CD4-positive, alpha-beta T cell treated with Interleukin-6 at 100 ng/mL for 8 hours (primary cell): Measurements from ENCODE around the gene ATP2B3.

Experiments
- DNase-seq: peaks from one replicate; pipeline ENCODE4 v3.0.0-alpha.2; 2020; ENCODE audit warnings: mixed read lengths, low spot score

Gene ATP2B3

DNA sequence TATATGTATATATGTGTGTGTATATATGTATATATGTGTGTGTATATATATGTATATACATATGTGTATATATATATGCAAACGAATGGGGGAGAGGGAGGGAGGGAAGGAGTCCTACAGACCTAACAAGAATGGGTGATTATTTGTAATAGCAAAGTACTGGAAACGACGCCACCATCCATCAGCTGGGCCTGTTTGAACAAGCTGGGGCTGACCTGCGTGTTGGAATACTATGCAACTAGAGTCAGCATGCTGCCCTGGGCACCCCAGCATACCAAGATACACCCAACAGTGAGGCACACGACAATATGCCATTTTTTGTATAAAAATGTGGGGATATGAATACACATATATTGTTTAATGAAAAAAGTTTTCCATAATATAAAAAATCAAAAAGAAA is 103.1 kb downstream of the ATP2B3 start:
- no peak for DNase-seq

DNA sequence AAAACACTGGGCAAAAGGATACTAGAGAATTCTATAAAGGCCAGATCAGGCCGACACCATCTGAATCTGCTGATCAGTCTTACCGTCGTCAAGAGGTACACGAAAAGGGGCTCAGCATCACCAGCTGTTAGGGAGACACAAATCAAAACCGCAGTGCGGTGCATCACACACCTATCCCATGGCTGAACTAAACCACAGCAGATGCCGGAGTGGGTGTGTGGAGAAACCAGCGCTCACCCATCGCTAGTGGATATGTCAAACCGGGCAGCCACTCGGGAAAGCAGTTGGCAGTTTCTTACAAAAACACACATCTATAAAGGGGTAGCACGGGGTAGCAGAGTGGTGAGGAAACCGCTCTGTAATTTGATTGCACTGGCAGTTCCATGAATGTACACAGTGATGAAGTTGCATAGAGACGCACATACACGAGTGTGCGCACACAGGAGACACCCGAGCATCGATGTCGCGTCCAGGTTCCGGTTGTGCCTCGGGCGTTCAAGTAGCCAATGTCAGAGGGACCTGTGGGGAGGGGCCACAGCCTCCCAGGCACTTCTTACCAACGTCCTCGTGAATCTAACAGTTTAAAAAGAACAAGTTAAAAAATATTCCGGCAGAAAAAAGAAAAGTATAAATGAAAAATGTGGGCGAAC is 104.6 kb downstream of the ATP2B3 start:
- no peak for DNase-seq

DNA sequence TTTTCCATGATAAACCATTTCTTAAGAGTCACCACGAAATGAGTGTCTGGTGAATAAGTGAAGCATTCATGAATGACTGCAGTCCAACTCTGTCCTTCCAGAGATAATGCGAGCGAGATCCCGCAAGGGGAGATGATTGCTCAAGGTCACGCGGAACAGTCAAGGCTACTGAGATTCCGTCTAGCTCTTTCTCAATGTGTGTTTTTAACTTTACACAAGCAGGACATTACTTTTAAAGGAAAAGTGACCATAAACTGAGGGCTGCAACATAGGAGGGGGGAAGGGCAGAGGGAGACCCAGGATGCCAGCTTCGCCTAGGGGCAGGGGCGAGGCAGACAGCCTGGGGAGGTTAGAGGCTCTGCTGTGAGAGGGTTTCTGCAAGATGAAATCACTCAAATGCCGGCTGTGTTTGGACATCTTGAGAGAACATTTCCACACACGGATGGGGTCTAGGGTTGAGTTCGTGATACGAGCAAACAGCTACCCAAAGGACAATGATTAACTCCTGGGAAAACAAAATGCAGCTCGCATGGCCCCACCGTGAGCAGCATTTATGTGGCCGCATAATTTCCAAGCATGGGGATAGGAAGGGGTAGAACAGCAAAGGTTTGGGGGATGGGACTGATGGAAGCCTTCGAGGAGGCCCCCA is 105.3 kb downstream of the ATP2B3 start:
- DNase-seq = no peak

DNA sequence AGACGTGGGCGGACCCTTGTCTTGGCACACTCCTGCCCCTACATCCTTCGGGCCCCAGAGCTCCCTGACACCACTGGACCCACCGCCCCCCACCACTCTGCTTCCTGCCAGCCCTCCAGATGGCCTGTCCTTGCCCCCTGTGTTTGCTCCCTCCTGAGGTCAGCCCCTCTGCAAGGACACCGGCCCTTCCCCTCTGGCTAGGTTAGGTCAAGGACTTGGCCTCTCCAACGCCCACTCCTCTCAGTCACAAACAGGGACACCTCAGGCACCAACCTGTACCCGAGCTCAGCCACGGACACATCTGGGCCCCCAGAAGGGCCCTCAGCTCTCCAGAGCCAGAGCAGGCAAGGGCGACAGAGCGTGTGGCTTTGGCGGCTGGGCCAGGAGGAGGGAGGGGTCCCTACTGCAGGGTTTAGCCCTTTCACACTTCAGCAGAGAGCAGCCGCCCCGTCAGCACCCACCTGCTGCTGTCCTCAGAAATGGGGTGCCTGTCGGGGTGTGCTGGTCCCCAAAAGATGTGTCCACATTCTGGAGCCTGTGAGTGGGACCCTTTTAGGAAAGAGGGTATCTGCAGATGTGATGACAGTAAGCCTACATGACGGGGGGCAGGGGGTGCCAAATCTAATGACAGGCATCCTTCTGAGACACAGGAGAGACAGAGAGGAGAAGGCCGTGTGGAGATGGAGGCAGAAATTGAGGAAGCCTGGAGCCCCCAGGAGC is 106.0 kb downstream of the ATP2B3 start:
- no peak for DNase-seq

DNA sequence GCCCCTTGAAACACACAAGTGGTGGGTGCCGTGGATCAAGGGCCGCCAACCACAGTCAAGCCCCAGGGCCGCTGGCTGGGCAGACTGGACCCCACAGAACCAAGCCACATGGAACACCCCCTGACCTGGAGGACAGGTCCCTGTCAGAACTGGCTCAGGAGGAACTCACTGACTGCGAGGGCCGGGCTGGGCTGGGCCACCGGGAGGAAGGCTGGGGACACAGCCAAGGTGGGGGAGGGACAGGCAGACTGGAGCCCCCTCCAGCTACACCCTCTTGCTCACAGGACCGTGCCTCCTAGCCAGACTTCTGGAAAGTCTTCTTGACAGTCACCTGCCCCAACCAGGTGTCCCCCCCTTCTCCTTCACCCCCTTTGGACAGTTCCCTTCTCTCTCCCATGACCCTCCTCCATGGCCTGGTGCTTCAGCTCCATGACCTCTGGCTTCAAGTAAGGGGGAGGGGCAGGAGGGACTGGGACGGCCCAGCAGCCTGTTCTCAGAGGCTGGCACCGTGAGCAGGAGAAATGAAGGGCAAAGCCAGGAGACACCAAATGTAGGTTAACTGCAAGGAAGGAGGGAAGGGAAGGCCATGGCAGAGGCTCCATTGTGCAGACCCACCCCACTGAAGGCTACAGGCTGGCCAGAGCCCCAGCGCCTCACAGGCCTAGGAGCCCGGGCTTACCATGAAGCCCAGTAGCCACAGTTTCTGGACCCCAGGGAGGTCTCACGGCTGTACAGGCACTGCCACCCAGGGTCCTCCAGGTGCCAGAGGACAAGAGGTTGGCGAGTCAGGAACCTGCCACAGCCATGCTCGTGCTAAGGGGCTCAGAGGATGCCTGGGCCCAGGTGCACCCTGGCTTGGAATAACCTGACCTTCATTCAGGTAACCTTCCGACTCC is 107.0 kb downstream of the ATP2B3 start:
- DNase-seq = no peak

DNA sequence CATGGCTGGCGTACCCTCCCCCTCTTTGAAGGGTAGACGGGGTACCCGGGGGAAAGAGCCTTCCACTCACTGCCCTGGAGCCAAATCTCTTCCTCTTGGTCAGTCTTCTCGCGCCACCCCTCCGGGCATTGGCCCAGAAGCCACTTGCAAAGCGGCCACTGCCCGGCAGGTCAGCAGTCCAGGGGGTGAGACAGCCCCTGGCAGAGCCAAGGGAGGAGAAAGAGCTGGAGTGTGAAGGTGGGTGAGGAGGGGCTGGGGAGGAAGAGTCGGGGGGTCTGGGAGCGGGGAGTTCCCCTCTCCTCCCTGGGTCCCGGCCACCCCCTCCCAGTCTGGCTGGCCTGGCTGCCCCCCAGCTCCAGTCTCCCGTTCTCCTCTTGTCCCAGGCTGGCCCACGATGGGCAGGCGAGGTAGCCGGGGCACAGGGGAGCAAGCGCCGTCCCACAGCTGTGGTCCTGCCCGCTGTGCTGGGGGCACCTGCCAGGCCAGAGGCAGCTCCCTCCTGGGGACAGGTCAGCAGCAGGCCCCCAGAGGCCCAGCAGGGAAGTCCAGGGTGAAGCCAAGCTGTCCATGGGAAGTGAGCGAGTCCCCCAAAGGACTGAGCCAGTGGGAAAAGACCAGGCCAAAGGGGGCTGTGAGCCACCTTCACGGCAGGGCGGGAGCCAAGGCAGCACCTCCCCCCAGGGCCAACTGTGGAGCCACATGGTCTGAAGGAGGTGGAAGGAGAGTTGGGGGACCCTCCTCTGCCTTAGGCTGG is 108.0 kb downstream of the ATP2B3 start:
- DNase-seq = no peak

DNA sequence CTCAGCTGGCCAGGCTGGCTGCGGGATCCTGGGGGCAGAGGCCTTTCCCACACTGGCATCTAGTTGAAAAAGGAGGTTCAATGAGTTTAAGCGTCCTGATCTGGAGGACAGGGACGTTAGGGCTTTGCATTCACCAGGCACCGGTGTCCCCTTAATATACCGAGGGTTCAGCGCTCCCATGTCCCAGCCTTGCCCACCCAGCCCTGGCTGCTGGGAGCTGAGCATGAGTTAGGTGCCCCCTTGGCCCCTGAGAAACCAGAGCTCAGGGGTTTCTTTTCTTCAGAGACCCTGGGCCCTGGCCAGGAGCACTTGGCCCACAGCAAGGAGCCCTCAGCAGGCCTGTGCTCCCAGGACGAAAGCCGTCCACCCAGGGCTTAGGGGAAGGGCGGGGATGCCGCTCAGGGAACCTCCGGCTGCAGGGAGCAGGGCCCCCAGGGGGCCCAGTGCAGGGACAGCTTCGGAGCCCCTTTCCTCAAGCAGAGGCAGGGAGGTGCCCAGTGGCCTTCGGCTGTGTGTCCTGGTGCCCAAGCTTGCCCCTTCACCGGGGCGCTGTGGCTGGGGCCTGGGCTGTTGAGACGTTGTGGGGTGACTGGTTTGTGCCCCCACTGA is 108.7 kb downstream of the ATP2B3 start:
- no peak for DNase-seq

DNA sequence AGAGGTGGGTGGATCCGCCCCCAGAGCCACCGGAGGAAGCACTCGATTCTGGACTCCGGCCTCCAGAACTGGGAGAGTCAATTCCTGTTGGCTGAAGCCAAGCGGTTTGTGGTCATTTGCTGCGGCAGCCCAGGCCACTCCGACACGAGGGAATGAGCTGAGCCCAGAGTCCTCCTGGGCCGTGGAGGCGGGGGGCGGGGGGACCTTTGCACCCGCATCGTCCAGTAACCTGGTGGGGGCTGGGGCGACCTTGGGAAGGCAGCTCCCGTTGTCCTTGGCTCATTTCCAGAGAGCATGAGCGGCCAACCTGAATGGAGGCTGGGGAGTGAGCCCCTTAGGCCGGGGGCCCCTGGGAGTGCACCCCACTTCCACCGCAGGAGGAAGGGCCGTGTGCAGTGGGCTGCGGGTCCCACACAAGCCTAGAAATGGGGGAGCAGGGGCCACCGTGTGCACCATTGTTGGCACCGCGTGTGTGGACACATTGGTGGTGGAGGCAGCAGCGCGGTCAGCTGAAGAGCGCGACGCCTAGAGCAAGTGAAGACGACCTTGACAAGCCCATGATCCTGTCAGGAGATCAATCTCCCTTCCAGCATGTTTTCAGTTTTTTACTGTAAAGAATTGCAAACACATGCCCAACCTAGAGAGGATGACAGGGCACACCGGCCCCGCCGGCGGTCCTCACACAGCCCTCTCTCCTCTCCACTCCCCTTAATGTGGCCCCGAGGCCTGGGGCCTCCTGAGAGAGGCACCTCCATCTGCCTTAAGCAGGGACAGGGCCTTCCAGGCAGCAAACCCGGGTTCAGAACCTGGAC is 109.6 kb downstream of the ATP2B3 start:
- DNase-seq = no peak

DNA sequence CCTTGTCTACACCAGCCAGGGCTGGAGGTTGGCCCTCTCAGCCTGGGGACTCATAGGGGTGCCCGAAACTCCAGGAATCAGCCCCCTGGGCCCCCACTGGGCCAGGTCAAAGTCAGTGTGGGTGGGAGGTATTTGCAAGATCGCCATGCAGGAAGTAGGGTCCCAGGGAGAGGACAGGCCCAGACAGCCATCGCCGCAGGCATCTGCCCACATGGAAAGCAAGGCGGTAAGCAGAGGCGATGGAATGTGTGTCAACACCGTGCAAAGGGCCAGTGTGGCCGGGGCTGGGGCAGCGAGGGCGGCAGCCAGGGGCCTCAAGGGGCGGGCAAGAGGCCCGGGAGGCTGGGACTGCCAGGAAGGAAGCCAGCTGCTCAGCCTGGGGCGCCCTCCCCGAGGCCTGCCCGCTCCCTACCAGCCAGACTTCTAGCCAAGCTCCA is 110.3 kb downstream of the ATP2B3 start:
- no peak for DNase-seq

DNA sequence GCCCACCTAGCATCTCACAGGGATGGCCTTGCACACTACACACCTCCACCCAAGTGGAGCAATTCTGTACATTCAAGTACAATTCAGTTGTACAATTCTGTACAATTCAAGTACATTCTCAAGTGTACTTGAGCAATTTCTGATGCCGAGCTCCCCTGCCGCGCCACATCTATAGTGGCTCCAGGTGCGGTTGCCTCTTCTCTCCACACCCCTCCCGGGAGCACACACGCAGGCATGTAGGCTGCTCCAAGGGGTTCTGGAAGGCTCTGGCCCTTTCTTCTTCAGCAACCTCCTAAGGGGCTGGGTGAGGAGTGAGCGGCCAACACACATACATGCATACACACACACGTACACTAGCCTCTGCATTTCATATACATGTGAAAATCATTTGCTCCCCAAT is 110.7 kb downstream of the ATP2B3 start:
- no peak for DNase-seq

DNA sequence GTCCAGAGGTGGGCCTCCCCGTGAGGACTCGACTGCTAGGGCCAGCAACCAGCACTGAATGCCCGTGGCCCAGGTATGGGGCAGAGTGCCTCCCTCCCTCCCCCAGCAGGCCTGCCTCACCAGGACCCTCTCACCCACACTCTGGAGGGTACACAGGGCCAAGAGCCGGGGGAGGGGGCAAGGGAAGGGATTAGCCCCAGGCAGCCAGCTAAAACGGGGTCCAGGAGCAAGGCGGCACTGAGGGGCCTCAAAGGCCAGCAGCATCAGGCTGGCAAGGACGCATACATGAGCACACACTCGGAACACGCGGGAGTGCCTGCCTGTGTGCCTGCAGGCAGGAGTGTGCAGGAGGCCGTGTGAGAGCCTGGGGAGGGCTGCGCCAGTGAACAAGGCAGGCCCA is 111.2 kb downstream of the ATP2B3 start:
- DNase-seq = no peak

DNA sequence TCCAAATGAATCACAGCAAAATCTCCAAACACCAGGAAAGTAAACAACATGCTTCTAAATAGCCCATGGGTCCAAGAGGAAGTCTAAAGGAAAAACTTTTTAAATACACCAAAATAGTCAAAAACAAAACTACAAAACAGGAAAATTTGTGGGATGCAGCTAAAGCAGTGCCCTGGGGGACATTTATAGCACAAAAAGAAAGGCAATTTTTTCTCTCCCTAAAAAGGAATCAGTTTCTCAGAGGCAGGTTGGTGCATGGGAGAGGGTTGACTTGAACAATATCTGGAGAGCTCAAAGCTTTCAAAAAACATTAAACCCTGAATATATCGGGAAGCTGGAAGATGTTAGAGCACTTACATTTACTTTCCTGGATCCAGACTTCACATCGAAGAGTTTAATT is 113.9 kb downstream of the ATP2B3 start:
- DNase-seq = no peak

DNA sequence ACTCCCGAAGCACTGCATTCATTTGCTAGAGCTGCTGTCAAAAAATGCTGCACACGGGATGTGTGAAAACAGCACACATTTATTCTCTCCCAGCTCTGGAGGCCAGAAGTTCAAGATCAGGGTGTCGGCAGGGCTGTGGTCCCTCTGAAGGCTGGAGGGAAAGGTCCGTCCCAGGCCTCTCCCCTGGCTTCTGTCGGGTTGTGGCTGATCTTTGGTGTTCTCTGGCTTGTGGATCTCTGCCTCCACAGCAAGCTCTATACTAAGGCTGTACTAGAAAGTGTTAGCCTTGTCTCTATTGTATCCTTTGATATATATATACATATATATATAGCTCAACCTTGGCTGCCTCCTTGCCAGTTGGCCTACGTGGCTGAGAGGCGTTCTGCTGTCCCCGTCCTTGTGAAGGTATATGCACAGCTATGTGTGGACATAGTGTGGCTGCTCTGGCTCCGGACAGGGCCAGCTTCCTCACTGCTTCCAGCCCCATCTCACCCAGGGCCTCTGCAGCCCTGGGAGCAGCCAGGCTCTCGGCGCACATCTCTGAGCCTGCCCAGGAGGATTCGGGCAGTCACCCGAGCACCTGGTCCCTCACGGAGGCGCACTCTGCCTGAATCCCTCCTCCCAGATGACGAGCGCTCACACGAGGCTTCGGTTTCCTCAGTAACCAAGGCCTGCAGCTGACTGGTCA is 114.6 kb downstream of the ATP2B3 start:
- no peak for DNase-seq
